Osteocyte (in vitro differentiated cells): ENCODE data around the gene DIPK1C. TPM values are rescaled to one million over a fixed set of nuclear protein-coding genes. Genes with fewer than 3 reads are reported as not detected.

Source experiments
- DNase-seq: peaks from one replicate; pipeline ENCODE4 v3.0.0; 2021; ENCODE audit warnings: mixed read lengths; ENCODE audit not compliant: unreplicated experiment; ENCODE audit errors: extremely low spot score
- H3K27ac Mint-ChIP-seq: one replicate; pipeline ENCODE4 v1.8.0; 2021; ENCODE audit warnings: mild to moderate bottlenecking, mixed read lengths; ENCODE audit not compliant: unreplicated experiment
- H3K27me3 Mint-ChIP-seq: one replicate; pipeline ENCODE4 v1.8.0; 2021; ENCODE audit warnings: mixed read lengths; ENCODE audit not compliant: unreplicated experiment
- H3K36me3 Mint-ChIP-seq: one replicate; pipeline ENCODE4 v1.8.0; 2021; ENCODE audit warnings: mixed read lengths; ENCODE audit not compliant: unreplicated experiment
- H3K4me1 Mint-ChIP-seq: one replicate; pipeline ENCODE4 v1.8.0; 2021; ENCODE audit warnings: mixed read lengths; ENCODE audit not compliant: unreplicated experiment
- H3K4me3 Mint-ChIP-seq: one replicate; pipeline ENCODE4 v1.8.0; 2021; ENCODE audit warnings: mild to moderate bottlenecking, moderate library complexity, mixed read lengths; ENCODE audit not compliant: unreplicated experiment
- H3K9me3 Mint-ChIP-seq: one replicate; pipeline ENCODE4 v1.8.0; 2021; ENCODE audit warnings: mixed read lengths; ENCODE audit not compliant: unreplicated experiment
- CTCF ChIP-seq: fragments of 200-600 bp; sonication (generic); IDR thresholded peaks from 2 replicates; pipeline ENCODE4 v1.5.0; 2021; ENCODE audit warnings: antibody characterized with exemption, mild to moderate bottlenecking, moderate library complexity
- total RNA-seq: library from RNA; stranded (reverse); gene quantifications from 2 replicates; pipeline ENCODE4 v1.2.1, GENCODE V29; 2021

DIPK1C gene
- total RNA-seq, 1 donor from 2014 or later = not detected

- no peak for DNase-seq
- no peaks in the 10 kb centered on the region for H3K9me3 Mint-ChIP-seq
- TF ChIP-seq CTCF = no peak
- no peaks in the 10 kb centered on the region for H3K36me3 Mint-ChIP-seq
- H3K4me1 Mint-ChIP-seq = no peaks in the 10 kb centered on the region
- H3K4me3 Mint-ChIP-seq = no peak overlapping the region
- no peak overlapping the region for H3K27ac Mint-ChIP-seq
- peaks cover 24% of the 10 kb centered on the region for H3K27me3 Mint-ChIP-seq
Observed at GRCh38 chr18:74416124-74416523, 41.0 kb downstream of the DIPK1C start.

DNA sequence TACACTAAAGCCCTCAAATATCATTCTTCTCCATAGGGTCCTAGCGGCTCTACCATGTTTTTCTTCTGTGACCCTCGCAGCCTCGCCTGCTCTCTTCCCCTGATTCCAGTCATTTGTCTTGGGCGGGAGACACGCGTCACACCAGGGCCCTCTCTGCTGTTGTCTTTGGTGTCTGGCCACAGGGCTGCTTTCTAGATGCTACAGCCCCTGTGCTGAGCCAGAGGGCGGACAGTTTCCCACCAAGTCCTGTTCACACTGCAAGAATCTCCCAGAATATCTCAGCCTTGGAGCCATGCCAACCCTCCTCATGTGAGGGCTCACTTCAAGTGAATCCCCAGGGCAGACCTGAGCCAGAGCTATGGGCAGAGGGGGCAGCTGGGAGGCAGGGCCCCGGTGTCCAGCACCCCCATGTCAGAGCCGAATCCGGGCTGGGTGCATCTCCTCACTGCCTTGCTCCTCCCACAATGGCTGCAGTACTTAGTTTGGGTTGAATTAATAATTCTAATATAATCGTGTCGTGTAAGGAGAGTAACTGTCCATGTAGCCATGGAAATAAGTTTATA, 42.1 kb downstream of the DIPK1C start:
- Mint-ChIP-seq H3K27ac (no peak overlapping the region), H3K4me1 (no peaks in the 10 kb centered on the region), H3K9me3 (no peaks in the 10 kb centered on the region), H3K4me3 (no peak overlapping the region), H3K27me3 (peaks cover 24% of the 10 kb centered on the region), H3K36me3 (no peaks in the 10 kb centered on the region)
- no peak for TF ChIP-seq CTCF
- DNase-seq = no peak

- no peak overlapping the region for H3K27ac Mint-ChIP-seq
- no peaks in the 10 kb centered on the region for H3K36me3 Mint-ChIP-seq
- H3K27me3 Mint-ChIP-seq = peaks cover 22% of the 10 kb centered on the region
- no peak overlapping the region for H3K4me3 Mint-ChIP-seq
- H3K9me3 Mint-ChIP-seq = no peaks in the 10 kb centered on the region
- no peak for TF ChIP-seq CTCF
- no peak for DNase-seq
- H3K4me1 Mint-ChIP-seq = no peaks in the 10 kb centered on the region
Observed at GRCh38 chr18:74413836-74414235, 43.3 kb downstream of the DIPK1C start.

DNA sequence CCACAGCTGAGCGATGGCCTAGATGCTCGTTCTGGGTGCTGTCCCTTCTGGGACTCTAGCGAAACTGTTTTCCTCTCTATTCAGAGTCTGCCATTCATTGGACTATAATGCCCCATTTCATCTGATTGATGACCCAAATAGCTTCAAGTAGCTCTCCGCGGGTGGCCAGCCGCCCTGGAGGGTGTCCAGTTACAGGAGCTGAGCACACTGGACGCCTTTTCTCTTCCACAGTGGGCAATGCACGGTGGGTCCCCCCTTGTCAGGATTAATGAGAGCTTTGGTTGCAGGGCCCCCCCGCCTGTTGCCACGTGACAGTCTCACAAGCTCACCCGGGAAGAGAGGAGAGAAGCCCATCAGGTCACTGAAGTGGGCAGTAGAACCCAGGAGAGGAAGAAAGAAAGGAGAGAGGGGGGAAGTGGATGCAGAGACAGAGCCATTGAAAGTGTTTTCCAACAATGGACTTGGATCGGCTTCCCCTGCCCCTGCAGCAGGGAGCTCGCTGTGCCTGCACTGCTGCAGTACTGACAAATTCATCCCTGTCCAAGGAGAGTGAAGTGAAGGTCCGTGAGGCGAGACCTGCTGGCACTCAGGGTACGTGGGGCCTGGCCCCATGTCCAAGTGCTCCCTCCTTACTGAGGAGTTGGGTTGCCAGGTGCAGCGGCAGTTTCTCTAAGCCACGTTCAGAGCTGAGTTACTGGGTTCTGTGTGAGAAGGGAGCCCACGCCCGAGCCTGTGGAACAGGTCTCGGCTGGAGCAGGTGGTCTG, 44.8 kb downstream of the DIPK1C start:
- Mint-ChIP-seq H3K36me3 (no peaks in the 10 kb centered on the region), H3K9me3 (no peaks in the 10 kb centered on the region), H3K4me1 (no peaks in the 10 kb centered on the region), H3K27ac (no peak overlapping the region), H3K27me3 (peaks cover 13% of the 10 kb centered on the region), H3K4me3 (no peak overlapping the region)
- no peak for DNase-seq
- no peak for TF ChIP-seq CTCF

- no peaks in the 10 kb centered on the region for H3K4me1 Mint-ChIP-seq
- no peaks in the 10 kb centered on the region for H3K9me3 Mint-ChIP-seq
- TF ChIP-seq CTCF = no peak
- no peak overlapping the region for H3K27ac Mint-ChIP-seq
- peaks cover 5% of the 10 kb centered on the region for H3K27me3 Mint-ChIP-seq
- no peaks in the 10 kb centered on the region for H3K36me3 Mint-ChIP-seq
- H3K4me3 Mint-ChIP-seq = no peak overlapping the region
- DNase-seq = no peak
Observed at GRCh38 chr18:74411475-74411874, 45.6 kb downstream of the DIPK1C start.
